RWPE1 (cell line): ENCODE data around the gene MED26.

ENCODE experiments used
- CTCF ChIA-PET: fragments of 350-600 bp; sonication (Branson Sonifier 250); formaldehyde crosslinking; extraction: SDS; loops from one replicate; lab custom pipeline; 2021; lab: Yijun Ruan, JAX
- POLR2A ChIA-PET: fragments of 400-600 bp; formaldehyde crosslinking; extraction: SDS; loops from one replicate; lab custom pipeline; 2020; ENCODE audit warnings: antibody characterized with exemption; ENCODE audit not compliant: low non-redundant PET; lab: Yijun Ruan, JAX
- DNase-seq: peaks from one replicate; pipeline ENCODE4 v3.0.0; 2012; ENCODE audit warnings: low spot score
- H3K27ac ChIP-seq: fragments of 450-650 bp; 2 replicates; pipeline ENCODE4 v1.5.1; 2017
- CTCF ChIP-seq: fragments of 450-650 bp; conservative IDR thresholded peaks from 2 replicates; pipeline ENCODE4 v1.5.1; 2017; ENCODE audit warnings: low read depth, mild to moderate bottlenecking

Gene MED26

DNA sequence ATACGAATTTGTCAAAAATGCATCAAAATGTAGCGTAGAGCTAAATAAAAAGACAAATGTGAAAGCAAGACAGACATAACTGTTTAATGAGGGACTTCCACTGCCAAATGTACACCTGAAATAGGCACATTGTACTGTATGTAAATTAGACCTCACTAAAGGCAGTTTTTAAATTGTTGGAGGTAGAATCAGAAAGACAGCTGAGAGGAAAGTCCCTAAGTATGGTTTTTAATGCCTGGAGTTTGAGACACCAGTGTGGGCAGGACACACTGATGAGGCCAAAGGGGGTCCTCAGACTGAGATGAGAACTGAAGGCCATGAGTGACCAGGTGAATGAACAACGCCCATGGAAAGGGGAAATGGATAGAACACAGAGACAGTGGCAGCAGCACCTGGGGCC is 22.9 kb downstream of the MED26 start:
- H3K27ac ChIP-seq = peak overlapping the region; percentile 35
- CTCF ChIA-PET = no interaction called here

DNA sequence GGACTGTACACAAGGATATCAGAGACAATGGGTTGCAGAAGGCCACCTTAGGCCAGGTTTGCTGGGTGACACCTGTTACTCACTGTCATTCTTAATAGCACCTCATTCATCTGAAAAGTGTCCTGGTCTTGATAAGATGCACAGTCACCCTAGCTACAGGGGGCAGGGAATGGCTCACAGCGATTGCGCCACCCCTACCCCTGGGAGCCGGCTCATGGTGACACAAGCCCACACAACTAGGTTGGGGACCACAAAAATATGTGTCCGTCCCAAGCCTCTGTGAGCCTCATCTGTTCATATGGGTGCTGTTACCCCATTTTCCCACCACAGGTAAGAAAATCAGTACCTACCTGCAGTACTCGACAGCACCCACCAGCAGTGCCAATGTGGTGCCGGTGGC is 23.4 kb downstream of the MED26 start:
- POLR2A ChIA-PET = no interaction called here
- CTCF ChIA-PET = interaction anchor here (0.6 kb wide), 1 partner anchor 793 kb away, joined by 4 read pairs; no protein-coding TSS in a partner anchor
- TF ChIP-seq CTCF = no peak
- no peak for DNase-seq
- no peak overlapping the region for H3K27ac ChIP-seq

More for the DNA sequence above, 22.9 kb downstream of the MED26 start:
- no peak for TF ChIP-seq CTCF
- POLR2A ChIA-PET = no interaction called here
- DNase-seq = no peak

DNA sequence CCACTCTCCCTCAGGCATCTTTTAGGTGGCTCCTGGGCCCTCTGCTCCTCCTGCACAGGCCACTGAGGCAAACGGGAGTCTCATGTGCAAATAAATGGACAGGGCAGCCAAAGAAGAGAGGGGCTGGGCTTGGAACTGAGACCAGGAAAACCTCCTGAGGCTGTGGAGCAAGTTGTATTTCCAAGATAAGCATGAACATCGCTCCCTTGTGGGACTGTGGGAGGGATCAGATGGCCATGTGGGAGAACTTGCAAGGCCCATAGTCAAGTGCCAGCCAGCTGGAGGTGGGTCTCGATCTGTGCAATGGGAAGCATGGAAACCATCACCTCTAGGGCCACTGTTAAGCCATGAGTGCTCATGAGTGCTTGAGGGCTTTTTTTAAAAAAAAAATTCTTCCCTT is 24.9 kb downstream of the MED26 start:
- DNase-seq = no peak
- ChIA-PET POLR2A (no interaction called here), CTCF (interaction anchor here (0.6 kb wide), 1 partner anchor 361 kb away, joined by 3 read pairs; no protein-coding TSS in a partner anchor)
- no peak overlapping the region for H3K27ac ChIP-seq
- TF ChIP-seq CTCF = no peak

DNA sequence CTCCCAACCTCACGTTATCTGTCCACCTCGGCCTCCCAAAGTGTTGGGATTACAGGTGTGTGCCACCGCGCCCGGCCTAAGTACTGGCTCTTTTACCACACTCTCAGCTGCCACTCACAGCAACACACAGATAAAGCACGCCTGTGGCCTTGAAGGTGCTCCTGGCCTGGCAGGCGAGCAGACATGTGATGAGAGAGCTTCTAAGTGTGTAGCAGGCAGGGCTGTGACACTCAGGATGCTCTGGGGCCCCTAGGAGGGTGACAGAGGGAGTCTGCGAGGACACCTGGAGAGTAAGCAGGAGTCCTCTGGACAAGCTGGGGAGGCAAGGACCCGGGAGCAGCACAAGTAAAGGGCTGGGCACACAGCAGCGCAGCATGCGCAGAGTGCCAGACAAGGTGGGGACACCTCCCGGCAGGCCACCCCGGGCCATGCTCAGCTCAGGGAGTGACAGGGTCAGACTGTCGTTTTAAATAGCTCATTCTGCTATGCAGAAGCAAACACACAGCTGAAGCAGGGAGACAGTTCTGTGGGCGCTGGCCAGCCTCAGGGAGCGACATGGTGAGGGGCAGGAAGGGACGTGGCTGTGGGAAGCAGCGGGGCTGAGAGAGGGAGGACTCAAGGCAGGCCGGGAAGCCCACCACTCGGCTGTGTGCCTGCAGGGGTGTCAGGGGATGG is 26.5 kb downstream of the MED26 start:
- CTCF ChIA-PET = no interaction called here
- no peak for DNase-seq
- H3K27ac ChIP-seq = no peak overlapping the region
- TF ChIP-seq CTCF = no peak
- POLR2A ChIA-PET = no interaction called here

DNA sequence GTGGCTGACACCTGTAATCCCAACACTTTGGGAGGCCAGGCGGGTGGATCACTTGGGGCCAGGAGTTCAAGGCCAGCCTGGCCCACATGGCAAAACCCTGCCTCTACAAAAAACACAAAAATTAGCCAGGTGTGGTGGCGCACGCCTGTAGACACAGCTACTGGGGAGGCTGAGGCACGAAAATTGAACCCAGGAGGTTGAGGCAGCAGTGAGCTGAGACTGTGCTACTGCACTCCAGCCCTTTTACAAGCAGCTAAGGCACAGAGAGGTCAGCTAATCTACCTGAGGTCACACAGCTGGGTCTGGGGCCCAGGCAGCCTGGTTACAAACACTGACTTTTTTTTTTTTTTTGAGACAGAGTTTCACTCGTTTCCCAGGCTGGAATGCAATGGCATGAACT is 27.2 kb downstream of the MED26 start:
- CTCF ChIA-PET = no interaction called here
- DNase-seq = no peak
- peak overlapping the region; percentile 21; the same call in 1 of the 2 replicates for H3K27ac ChIP-seq
- TF ChIP-seq CTCF = no peak
- POLR2A ChIA-PET = no interaction called here

DNA sequence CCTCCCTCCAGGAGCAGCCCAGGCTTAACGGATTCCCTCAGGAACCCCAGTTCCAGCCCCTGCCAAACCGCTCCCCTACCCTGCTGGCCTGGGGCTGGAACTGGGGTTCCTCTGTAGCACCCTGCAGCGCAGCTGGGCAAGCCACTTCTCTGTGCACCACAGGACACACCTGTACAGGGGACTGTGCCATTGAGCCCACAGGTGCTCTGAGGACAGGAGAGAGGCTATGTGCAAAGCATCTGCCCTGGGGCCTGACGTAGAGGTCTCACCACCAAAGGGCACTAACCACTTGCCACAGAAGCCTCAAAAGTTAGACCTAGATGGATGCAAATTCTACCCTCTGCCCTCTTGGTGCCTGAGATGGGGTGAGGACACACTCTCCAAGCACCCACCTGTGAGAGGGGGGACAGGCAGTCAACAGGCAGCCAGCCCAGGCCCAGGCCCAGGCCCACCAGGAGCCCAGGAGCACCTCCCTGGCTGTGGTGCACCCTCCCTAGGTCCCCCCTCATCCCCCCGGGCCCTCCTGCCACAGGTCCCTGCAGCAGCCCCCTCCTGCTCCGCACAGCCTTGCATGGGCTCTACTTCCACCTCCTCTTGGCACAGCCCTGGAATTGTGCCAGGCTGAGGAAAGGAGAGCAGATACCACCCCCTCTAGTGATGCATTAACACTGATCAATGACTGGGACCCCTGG is 28.2 kb downstream of the MED26 start:
- no peak for TF ChIP-seq CTCF
- POLR2A ChIA-PET = no interaction called here
- CTCF ChIA-PET = no interaction called here
- DNase-seq = no peak
- H3K27ac ChIP-seq = peak overlapping the region; percentile 21; the same call in 1 of the 2 replicates
